Stimulated activated CD4-positive, alpha-beta T cell treated with anti-CD3 and anti-CD28 coated beads, Interleukin-2, amount 100 ng/mL, for 48 hours (primary cell): ENCODE data around the gene POC5.

Experiments used
- DNase-seq, 2 donors: peaks; one replicate each; pipeline ENCODE4 v3.0.0-alpha.2; 2020

POC5 gene

DNA sequence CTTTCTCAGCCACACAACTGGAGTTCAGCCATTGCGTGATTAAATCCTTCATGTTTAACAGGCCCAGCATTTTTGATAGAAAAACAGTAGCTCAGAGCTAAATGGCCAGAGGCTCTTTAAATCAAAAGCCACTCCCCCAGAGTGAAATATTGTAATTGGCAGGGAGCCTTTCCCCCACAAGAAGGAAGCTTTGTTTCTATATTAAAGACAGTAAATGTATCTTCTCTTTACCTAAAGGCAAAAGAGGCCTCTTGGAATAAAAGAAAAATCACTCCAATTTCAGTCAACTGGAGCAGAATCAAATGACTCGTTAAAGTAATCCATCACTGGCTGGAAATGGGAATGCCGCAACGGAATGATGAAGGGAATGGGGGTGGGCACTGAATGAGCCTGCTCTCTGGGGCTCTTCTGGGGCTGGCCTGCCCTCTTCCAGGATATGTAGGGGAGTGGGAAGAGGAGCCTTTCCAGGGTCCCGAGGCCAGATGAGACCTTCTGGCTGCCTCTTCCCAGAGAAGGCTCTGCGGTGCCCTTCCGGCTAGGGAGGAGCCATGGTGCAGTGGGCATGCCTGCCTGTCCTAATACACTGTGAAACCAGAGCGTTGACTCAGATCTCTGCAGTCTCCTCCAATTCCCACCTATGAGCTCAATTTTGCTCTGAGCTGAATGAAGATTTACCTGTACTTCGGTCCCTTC, 60.8 kb downstream of the POC5 start:
- DNase-seq = no peak

DNA sequence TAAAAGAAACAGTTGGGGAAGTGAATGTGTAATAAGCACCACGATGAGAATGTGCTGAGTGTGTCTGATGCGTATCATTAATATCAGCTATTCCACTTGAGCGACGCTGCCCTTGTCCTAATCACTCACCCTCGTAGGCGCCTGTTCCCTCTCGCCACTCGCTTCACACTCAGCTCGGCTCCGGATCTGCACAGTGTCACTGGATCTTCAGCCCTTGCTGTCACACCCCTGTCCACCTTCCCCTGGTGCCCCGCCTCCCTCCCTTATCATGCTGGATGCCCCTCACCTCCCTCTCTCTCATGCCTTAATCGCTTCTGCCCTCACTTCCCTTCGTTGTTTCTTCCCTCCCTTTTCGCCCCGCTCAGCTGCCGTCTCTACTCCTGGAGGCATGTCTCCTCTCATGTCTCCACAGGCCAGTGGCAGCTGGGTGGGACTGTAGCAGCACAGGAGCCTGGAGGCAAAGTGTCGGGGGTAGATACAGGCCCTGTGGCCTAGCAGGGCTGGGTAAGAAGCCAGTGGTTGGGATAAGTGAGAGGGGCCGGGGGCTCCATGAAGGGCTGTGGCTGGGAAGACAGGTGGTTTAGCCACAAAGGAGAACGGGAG, 62.4 kb downstream of the POC5 start:
- no peak for DNase-seq

GRCh38 chr5:75653521-75653920, 63.7 kb downstream of the POC5 start:
- no peak for DNase-seq

GRCh38 chr5:75651575-75652238, 65.5 kb downstream of the POC5 start:
- no peak for DNase-seq

DNA sequence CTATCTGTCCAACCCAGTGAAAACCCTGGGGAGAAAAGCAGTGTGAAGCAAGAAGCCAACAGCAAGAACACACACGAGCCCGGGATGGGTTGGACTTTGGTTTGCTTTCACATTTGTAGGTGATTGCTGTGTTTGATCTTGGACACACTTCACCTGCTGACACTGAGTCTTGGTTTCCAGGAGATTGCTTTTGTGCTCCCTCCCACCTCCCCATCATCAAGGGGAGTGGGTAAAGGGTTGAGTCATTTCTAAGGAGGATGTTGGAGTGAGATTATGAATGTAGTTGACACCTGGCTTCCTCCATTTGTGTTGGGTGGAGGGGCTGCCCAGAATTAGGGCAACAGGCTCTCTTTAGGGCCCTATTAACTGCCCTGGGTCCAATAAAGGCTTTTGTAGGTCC, 68.5 kb downstream of the POC5 start:
- no peak for DNase-seq

DNA sequence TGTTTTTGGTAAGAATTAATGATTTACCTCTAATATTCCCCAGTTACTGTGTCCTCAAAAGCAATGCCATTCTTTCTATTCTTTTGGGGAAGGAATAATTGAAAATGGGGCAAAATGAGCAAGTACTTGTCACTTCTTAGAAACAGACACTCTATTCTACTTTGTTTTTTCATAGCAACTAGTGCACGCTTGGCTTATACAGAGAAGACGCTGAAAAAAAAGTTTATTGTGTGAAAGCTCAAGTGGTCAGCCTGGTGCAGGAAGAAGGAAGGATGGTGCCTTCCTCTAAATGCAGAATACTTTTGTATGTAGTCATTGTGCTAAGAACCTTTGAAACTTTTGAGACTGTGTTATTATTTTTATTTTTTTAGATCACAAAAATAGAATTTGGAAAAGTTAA, 76.4 kb downstream of the POC5 start:
- DNase-seq = no peak

- DNase-seq = no peak
Observed at GRCh38 chr5:75640395-75640794, 76.8 kb downstream of the POC5 start.

- no peak for DNase-seq
Observed at GRCh38 chr5:75639535-75640311, 77.5 kb downstream of the POC5 start.

- no peak for DNase-seq
Observed at GRCh38 chr5:75637949-75638348, 79.3 kb downstream of the POC5 start.

GRCh38 chr5:75632321-75632720, 84.9 kb downstream of the POC5 start:
- DNase-seq = no peak

DNA sequence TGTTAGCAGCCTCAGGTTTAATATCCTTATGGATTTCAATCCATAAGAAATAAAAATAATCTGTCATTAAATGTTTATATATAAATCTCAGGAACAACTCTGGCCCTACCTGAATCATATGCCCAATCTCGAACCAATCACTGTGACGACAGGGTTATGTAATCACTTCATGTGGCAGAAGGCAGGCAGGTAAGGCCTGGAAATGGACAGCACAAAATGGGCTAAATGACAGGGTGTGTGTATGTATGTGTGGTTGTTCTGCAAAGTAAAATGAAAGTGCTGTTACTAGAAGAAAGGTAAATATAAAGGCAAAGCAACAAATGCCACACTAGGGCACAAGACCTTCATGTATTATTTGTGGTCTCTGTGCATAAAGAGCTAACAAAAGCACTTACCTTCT, 86.4 kb downstream of the POC5 start:
- no peak for DNase-seq

DNA sequence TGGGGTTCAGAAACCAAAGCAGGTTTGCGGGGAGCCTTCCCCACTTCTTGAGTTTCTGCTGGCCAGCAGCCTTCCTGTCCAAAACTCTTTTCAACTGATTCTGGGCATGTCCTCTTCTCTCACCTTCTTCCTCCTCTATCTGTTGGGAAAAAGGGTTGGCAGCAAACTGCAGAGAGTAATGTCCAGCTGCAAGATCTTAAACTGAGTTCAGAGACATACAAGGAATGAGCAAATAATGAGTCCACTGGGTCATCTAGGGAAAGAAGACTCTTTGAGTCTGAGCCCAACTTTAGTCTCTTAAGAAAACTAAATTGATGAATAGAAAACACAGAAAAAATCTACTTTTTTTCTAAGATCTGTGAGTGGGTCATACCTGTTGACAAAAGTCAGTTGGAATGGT, 89.4 kb downstream of the POC5 start:
- DNase-seq = no peak

GRCh38 chr5:75626959-75627358, 90.3 kb downstream of the POC5 start:
- DNase-seq = no peak
